Prostate gland (tissue), 2 donors: ENCODE results near the gene CKAP2L. TPM values are rescaled to one million over a fixed set of nuclear protein-coding genes. Genes with fewer than 3 reads are reported as not detected.

ENCODE experiments used
- DNase-seq: peaks from one replicate; pipeline ENCODE4 v3.0.0-alpha.2; 2019; ENCODE audit warnings: low spot score
- H3K27ac ChIP-seq, 2 donors: fragments of 200-600 bp; sonication (generic); 2 replicates each; pipeline ENCODE4 v1.5.1; 2017 to 2019
- H3K27me3 ChIP-seq: fragments of 200-600 bp; sonication (generic); replicated peaks from 2 replicates; pipeline ENCODE4 v1.5.1; 2019; ENCODE audit not compliant: insufficient read depth
- H3K36me3 ChIP-seq, 2 donors: fragments of 200-600 bp; sonication (generic); 1 replicate in 1 of 2; 2 replicates in 1 of 2; pipeline versions ENCODE4 v1.5.1 to v1.8.1; 2017 to 2019
- H3K4me1 ChIP-seq: fragments of 200-600 bp; sonication (generic); replicated peaks from 2 replicates; pipeline ENCODE4 v1.5.1; 2019
- H3K4me3 ChIP-seq, 2 donors: fragments of 200-600 bp; sonication (generic); 2 replicates each; pipeline ENCODE4 v1.5.1; 2017 to 2019
- H3K9me3 ChIP-seq: fragments of 200-600 bp; sonication (generic); 2 replicates; pipeline ENCODE4 v1.5.1; 2017
- CTCF ChIP-seq, 4 experiments: fragments of 200-600 bp in 2 of 4; fragments of 450-650 bp in 2 of 4; sonication (generic) in 2 of 4; IDR thresholded peaks; 1 replicate in 3 of 4; 2 replicates in 1 of 4; pipeline ENCODE4 v1.5.1; 2016 to 2019; ENCODE audit warnings: antibody characterized with exemption in 4 of 4, mild to moderate bottlenecking in 2 of 4, moderate library complexity in 2 of 4
- POLR2A ChIP-seq: fragments of 450-650 bp; IDR thresholded peaks from one replicate; pipeline ENCODE4 v1.6.1; 2016; ENCODE audit warnings: antibody characterized with exemption, mild to moderate bottlenecking
- POLR2AphosphoS5 ChIP-seq: sonication (generic); formaldehyde crosslinking; IDR thresholded peaks from one replicate; pipeline ENCODE4 v1.6.1; 2017; ENCODE audit warnings: antibody characterized with exemption
- WGBS: methylation state at CpG from one replicate; pipeline ENCODE4 v1.1.5; 2018; 5-methylcytosine and 5-hydroxymethylcytosine counted together
- intact Hi-C: fragments of 100-400 bp; cut with DNase I; formaldehyde crosslinking; loops from one replicate; pipeline ENCODE4 v1.14.2; 2022
- total RNA-seq, 2 donors: library from RNA; depleted of rRNA; stranded (reverse); fragments of >200 nt; gene quantifications; one replicate each; pipeline ENCODE4 v1.1.0, GENCODE V29; 2016

The CKAP2L gene
- total RNA-seq, 2 donors from 2014 or later: 0.23 to 3.1 TPM

DNA sequence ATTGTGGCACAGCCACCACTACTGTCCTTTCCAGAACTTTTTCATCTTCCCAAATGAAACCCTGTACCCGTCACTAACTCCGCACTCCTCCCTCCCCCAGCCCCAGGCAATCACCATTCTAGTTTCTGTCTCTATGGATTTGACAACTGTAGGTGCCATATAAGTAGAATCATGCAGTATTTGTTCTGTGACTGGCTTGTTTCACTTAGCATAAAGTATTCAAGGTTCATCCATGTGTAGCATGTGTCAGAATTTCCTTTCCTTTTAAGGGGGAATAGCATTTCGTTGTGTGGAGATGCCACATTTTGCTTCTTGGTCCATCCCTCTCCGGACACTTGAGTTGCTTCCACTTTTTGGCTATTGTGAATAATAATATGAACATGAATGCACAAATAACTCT lies 842 bp upstream of the CKAP2L start:
- DNase-seq: no peak

GRCh38 chr2:112762276-112762675 lies 2.1 kb downstream of the CKAP2L start:
- no peak overlapping the region for H3K4me3 ChIP-seq
- intact Hi-C loops: no loop called here
- no peak for TF ChIP-seq POLR2AphosphoS5
- TF ChIP-seq POLR2A: no peak
- TF ChIP-seq CTCF (IDR thresholded peaks at IDR 0.05): no peak
- no peaks in the 10 kb centered on the region for H3K9me3 ChIP-seq
- no peaks in the 10 kb centered on the region for H3K36me3 ChIP-seq
- H3K27ac ChIP-seq: no peak overlapping the region
- no peaks in the 10 kb centered on the region for H3K27me3 ChIP-seq
- no peaks in the 10 kb centered on the region for H3K4me1 ChIP-seq
- whole genome bisulfite sequencing: 87% methylated on average over 4 of the region's 4 CpGs
- no peak for DNase-seq

More for the DNA sequence above, 842 bp upstream of the CKAP2L start:
- Histone ChIP-seq H3K4me3 (peak overlapping the region; percentile 46 to 47), H3K36me3 (no peaks in the 10 kb centered on the region), H3K27me3 (no peaks in the 10 kb centered on the region), H3K9me3 (no peaks in the 10 kb centered on the region), H3K27ac (no peak overlapping the region), H3K4me1 (no peaks in the 10 kb centered on the region)
- no peak for TF ChIP-seq CTCF (IDR thresholded peaks at IDR 0.05)
- intact Hi-C loops: no loop called here
- WGBS: 44% methylated on average over 4 of the region's 4 CpGs

DNA sequence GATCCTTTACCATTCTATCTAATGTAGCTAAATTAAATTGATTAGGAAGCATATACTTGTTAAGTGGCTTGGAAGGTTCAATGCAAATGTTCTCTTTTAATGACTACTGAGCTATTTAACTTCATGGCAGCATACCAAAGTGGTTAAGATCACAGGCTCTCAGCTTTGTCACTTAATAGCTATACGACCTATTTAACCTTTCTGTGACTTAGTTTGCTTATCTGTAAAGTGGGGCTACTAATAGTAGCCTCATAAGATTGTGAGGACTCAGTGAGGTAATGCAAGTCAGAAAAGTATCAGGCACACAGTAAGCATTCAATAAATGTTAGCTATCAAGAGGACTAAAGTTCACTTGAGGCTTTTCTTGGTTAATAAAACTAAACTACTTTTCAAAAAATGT lies 4.3 kb downstream of the CKAP2L start:
- intact Hi-C loops: no loop called here

DNA sequence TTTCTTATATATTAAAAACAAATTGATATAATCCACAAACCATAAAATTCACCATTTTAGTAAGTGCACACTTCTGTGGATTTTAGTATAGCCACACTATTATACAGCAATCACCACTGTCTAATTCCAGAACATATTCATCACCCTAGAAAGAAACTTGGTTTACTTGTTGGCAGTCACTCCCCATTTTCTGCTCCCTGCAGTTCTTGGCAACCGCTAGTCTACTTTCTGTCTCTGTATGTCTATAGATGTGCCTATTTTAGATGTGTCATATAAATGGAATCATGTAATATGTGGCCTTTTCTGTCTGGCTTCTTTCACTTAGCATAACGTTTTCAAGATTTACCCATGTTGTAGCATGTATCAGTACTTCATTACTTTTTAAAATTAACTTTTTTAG lies 5.7 kb downstream of the CKAP2L start:
- intact Hi-C loops: loop anchor here (10.0 kb wide), 1 partner anchor 196 kb away; no protein-coding TSS in a partner anchor
- 62% methylated on average over 2 of the region's 2 CpGs for WGBS
- Histone ChIP-seq H3K9me3 (no peaks in the 10 kb centered on the region), H3K4me1 (no peaks in the 10 kb centered on the region), H3K27me3 (no peaks in the 10 kb centered on the region), H3K4me3 (no peak overlapping the region), H3K36me3 (no peaks in the 10 kb centered on the region), H3K27ac (no peak overlapping the region)
- TF ChIP-seq POLR2AphosphoS5 (no peak), POLR2A (no peak), CTCF (IDR thresholded peaks at IDR 0.05) (no peak)
- DNase-seq: no peak

More for the DNA sequence above, 4.3 kb downstream of the CKAP2L start:
- no peak for TF ChIP-seq CTCF (IDR thresholded peaks at IDR 0.05)
- no peak for TF ChIP-seq POLR2AphosphoS5
- TF ChIP-seq POLR2A: no peak
- DNase-seq: no peak
- Histone ChIP-seq H3K4me3 (no peak overlapping the region), H3K9me3 (no peaks in the 10 kb centered on the region), H3K27me3 (no peaks in the 10 kb centered on the region), H3K4me1 (no peaks in the 10 kb centered on the region), H3K36me3 (no peaks in the 10 kb centered on the region), H3K27ac (no peak overlapping the region)
- 80% methylated on average over 1 of the region's 1 CpG for WGBS

GRCh38 chr2:112757265-112757664 lies 7.1 kb downstream of the CKAP2L start:
- TF ChIP-seq POLR2AphosphoS5: no peak
- no peak for TF ChIP-seq POLR2A
- TF ChIP-seq CTCF (IDR thresholded peaks at IDR 0.05): no peak
- no peak for DNase-seq
- Histone ChIP-seq H3K4me3 (no peak overlapping the region), H3K27me3 (no peaks in the 10 kb centered on the region), H3K36me3 (no peaks in the 10 kb centered on the region), H3K9me3 (no peaks in the 10 kb centered on the region), H3K27ac (no peak overlapping the region), H3K4me1 (no peaks in the 10 kb centered on the region)
- 96% methylated on average over 3 of the region's 3 CpGs for WGBS
- intact Hi-C loops: loop anchor here (10.0 kb wide), 1 partner anchor 198 kb away; no protein-coding TSS in a partner anchor
